Activated B cell treated with CpG ODN at 0.5 μM for 24 hours (primary cell): ENCODE measurements around the gene SPEF1. TPM values are rescaled to one million over a fixed set of nuclear protein-coding genes. Genes with fewer than 3 reads are reported as not detected.

ENCODE experiments used
- ATAC-seq: fragments of 200-7000 bp; cut with Tn5 transposase; one replicate; pipeline ENCODE4 v1.10.0; 2021; ENCODE audit warnings: low read depth, mild to moderate bottlenecking, moderate library complexity
- CTCF ChIA-PET: fragments of 350-600 bp; sonication (Branson Sonifier 250); formaldehyde crosslinking; loops from one replicate; lab custom pipeline; 2021; ENCODE audit warnings: antibody characterized with exemption; lab: Charles Lee
- POLR2A ChIA-PET: fragments of 350-600 bp; sonication (Branson Sonifier 250); formaldehyde crosslinking; loops from one replicate; lab custom pipeline; 2021; ENCODE audit warnings: antibody characterized with exemption; lab: Charles Lee
- DNase-seq: peaks from one replicate; pipeline ENCODE4 v3.0.0; 2022
- H3K27ac Mint-ChIP-seq: one replicate; pipeline ENCODE4 v1.8.0; 2020; ENCODE audit warnings: mixed read lengths
- H3K27me3 Mint-ChIP-seq: one replicate; pipeline ENCODE4 v1.8.0; 2021; ENCODE audit warnings: mixed read lengths
- H3K36me3 Mint-ChIP-seq: one replicate; pipeline ENCODE4 v1.8.0; 2021; ENCODE audit warnings: low read depth, mixed read lengths
- H3K4me1 Mint-ChIP-seq: one replicate; pipeline ENCODE4 v1.8.0; 2021; ENCODE audit warnings: mixed read lengths
- H3K4me3 Mint-ChIP-seq: one replicate; pipeline ENCODE4 v1.8.0; 2020; ENCODE audit warnings: mild to moderate bottlenecking, mixed read lengths
- H3K9me3 Mint-ChIP-seq: one replicate; pipeline ENCODE4 v1.8.0; 2020; ENCODE audit warnings: mixed read lengths
- intact Hi-C: fragments of 100-400 bp; cut with micrococcal nuclease; formaldehyde crosslinking; loops from one replicate; pipeline ENCODE4 v1.15.1; 2024
- total RNA-seq: library from RNA; stranded (reverse); gene quantifications from 2 replicates; pipeline ENCODE4 v1.2.3, GENCODE V29; 2022
- TF ChIP-seq, protein P1 (sequence below): fragments of 200-600 bp; IDR thresholded peaks from one replicate; pipeline ENCODE4 v1.8.0; 2022; ENCODE audit warnings: antibody characterized with exemption, mild to moderate bottlenecking

SPEF1 gene
- total RNA-seq, 1 donor from 2014 or later: not detected

DNA sequence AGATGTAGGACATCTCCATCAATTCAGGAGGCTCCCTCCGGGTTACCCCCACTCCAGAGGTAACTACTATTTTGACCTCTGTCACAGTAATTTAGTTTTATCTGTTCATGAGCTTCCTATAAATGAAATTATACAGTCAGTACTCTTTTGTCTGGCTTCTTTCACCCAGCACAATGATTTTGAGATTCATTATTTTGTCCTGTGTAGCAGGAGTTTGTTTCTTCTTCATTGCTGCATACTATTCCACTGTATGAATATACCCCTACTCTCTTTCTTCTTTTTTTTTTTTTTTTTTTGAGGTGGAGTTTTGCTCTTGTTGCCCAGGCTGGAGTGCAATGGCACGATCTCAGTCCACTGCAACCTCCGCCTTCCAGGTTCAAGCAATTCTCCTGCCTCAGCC is 27.3 kb upstream of the SPEF1 start:
- ChIA-PET POLR2A (interaction anchor here (0.7 kb wide), 1 partner anchor 210 kb away, joined by 5 read pairs; no protein-coding TSS in a partner anchor), CTCF (no interaction called here)
- H3K4me1 Mint-ChIP-seq: peaks cover 23% of the 10 kb centered on the region
- no peak for DNase-seq
- H3K27ac Mint-ChIP-seq: no peak overlapping the region
- peaks cover 26% of the 10 kb centered on the region for H3K36me3 Mint-ChIP-seq
- H3K4me3 Mint-ChIP-seq: no peak overlapping the region
- H3K9me3 Mint-ChIP-seq: no peaks in the 10 kb centered on the region
- intact Hi-C loops: no loop called here
- TF ChIP-seq, protein P1, sequence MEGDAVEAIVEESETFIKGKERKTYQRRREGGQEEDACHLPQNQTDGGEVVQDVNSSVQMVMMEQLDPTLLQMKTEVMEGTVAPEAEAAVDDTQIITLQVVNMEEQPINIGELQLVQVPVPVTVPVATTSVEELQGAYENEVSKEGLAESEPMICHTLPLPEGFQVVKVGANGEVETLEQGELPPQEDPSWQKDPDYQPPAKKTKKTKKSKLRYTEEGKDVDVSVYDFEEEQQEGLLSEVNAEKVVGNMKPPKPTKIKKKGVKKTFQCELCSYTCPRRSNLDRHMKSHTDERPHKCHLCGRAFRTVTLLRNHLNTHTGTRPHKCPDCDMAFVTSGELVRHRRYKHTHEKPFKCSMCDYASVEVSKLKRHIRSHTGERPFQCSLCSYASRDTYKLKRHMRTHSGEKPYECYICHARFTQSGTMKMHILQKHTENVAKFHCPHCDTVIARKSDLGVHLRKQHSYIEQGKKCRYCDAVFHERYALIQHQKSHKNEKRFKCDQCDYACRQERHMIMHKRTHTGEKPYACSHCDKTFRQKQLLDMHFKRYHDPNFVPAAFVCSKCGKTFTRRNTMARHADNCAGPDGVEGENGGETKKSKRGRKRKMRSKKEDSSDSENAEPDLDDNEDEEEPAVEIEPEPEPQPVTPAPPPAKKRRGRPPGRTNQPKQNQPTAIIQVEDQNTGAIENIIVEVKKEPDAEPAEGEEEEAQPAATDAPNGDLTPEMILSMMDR: no peak
- H3K27me3 Mint-ChIP-seq: no peaks in the 10 kb centered on the region
- no peak for ATAC-seq

DNA sequence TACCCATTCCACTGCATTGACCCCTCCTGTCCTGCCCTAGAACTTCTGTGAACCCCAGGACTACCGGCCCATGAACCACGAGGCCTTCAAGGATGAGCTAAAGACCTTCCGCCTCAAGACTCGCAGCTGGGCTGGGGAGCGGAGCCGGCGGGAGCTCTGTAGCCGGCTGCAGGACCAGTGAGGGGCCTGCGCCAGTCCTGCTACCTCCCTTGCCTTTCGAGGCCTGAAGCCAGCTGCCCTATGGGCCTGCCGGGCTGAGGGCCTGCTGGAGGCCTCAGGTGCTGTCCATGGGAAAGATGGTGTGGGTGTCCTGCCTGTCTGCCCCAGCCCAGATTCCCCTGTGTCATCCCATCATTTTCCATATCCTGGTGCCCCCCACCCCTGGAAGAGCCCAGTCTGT is 23.5 kb upstream of the SPEF1 start:
- ChIA-PET CTCF (interaction anchor here (1.0 kb wide), 1 partner anchor 15 kb away, joined by 4 read pairs; no protein-coding TSS in a partner anchor), POLR2A (interaction anchor here (1.3 kb wide), 1 partner anchor 15 kb away, joined by 3 read pairs; the partner anchor contains the start of gene AP5S1)
- Mint-ChIP-seq H3K27ac (no peak overlapping the region), H3K4me3 (no peak overlapping the region), H3K27me3 (no peaks in the 10 kb centered on the region), H3K4me1 (peaks cover 39% of the 10 kb centered on the region), H3K9me3 (no peaks in the 10 kb centered on the region), H3K36me3 (peaks cover 47% of the 10 kb centered on the region)
- ATAC-seq (no peak), DNase-seq (no peak)
- TF ChIP-seq, protein P1: no peak
- intact Hi-C loops: no loop called here

GRCh38 chr20:3804254-3804751 is 23.1 kb upstream of the SPEF1 start:
- Mint-ChIP-seq H3K27ac (no peak overlapping the region), H3K36me3 (peaks cover 47% of the 10 kb centered on the region), H3K9me3 (no peaks in the 10 kb centered on the region), H3K4me3 (no peak overlapping the region), H3K4me1 (peaks cover 44% of the 10 kb centered on the region), H3K27me3 (no peaks in the 10 kb centered on the region)
- intact Hi-C loops: no loop called here
- ATAC-seq (no peak), DNase-seq (no peak)
- ChIA-PET CTCF (no interaction called here), POLR2A (interaction anchor here (1.3 kb wide), 1 partner anchor 16 kb away, joined by 3 read pairs; the partner anchor contains the start of gene AP5S1)
- TF ChIP-seq, protein P1: no peak

DNA sequence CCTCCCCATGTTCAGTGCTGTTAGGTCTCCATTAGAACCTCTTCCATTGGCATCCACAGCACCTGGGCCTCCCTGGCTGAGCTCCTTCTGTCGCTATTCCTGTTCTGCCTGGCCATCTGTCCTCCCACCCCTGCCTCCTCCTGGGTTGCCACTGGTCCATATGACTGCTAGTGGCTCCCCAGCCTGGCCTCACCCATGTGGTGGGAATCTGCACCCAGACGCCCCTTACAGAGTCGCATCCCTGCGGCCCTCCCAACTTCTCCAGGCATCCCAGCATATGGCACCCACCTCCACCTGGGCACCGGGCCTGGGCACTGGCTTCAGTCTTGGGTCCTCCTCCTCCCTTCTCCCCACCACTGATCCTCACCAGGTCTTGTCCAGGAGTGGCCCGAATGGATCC is 22.6 kb upstream of the SPEF1 start:
- ATAC-seq: no peak
- H3K4me1 Mint-ChIP-seq: peaks cover 49% of the 10 kb centered on the region
- H3K27me3 Mint-ChIP-seq: no peaks in the 10 kb centered on the region
- ChIA-PET CTCF (interaction anchor here (1.1 kb wide), 1 partner anchor 281 kb away, joined by 3 read pairs; no protein-coding TSS in a partner anchor), POLR2A (interaction anchor here (0.6 kb wide), 1 partner anchor 10 kb away, joined by 3 read pairs; no protein-coding TSS in a partner anchor)
- TF ChIP-seq, protein P1: no peak
- peaks cover 47% of the 10 kb centered on the region for H3K36me3 Mint-ChIP-seq
- H3K27ac Mint-ChIP-seq: peak overlapping the region; percentile 24
- intact Hi-C loops: no loop called here
- H3K9me3 Mint-ChIP-seq: no peaks in the 10 kb centered on the region
- H3K4me3 Mint-ChIP-seq: no peak overlapping the region
- DNase-seq: no peak

DNA sequence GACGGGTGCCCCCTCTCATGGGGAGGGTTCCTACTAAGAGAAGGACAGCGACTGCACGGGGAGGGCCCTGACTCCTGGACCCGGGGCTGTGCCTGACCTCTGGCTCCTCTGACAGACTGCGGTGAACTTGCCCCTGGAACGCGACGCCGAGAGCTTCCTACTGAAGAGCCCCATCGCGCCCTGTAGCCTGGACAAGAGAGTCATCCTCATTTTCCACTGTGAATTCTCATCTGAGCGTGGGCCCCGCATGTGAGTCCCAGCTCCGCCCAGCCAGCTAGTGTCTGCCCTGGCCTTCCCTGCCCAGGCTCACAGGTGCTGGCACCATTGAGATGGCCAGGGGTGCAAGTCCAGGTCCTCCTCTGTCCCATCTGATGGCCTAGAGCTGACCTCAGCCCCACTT is 22.0 kb upstream of the SPEF1 start:
- H3K27ac Mint-ChIP-seq: no peak overlapping the region
- H3K4me3 Mint-ChIP-seq: no peak overlapping the region
- H3K36me3 Mint-ChIP-seq: peaks cover 47% of the 10 kb centered on the region
- DNase-seq (no peak), ATAC-seq (no peak)
- H3K27me3 Mint-ChIP-seq: no peaks in the 10 kb centered on the region
- peaks cover 54% of the 10 kb centered on the region for H3K4me1 Mint-ChIP-seq
- no peaks in the 10 kb centered on the region for H3K9me3 Mint-ChIP-seq
- TF ChIP-seq, protein P1: no peak
- ChIA-PET CTCF (interaction anchor here (1.1 kb wide), 1 partner anchor 282 kb away, joined by 3 read pairs; no protein-coding TSS in a partner anchor), POLR2A (interaction anchor here (0.6 kb wide), 1 partner anchor 11 kb away, joined by 3 read pairs; no protein-coding TSS in a partner anchor)
- intact Hi-C loops: no loop called here
